ENCODE data around the gene F7. TPM values are rescaled to one million over a fixed set of nuclear protein-coding genes. Genes with fewer than 3 reads are reported as not detected.

The F7 gene
- total and polyA plus RNA-seq, 4 donors, result 0.08 to 0.69 TPM; not detected in 2

GRCh38 chr13:113137691-113138298 lies 32.2 kb downstream of the F7 start:
- intact Hi-C loops (cut with DNase I), result no loop called here
- Histone ChIP-seq H3K4me3 (ENCODE audit: low read length in 2 of 2) (no peak overlapping the region), H3K27me3 (ENCODE audit: control insufficient read depth in 1 of 2, insufficient read depth in 2 of 2, low read length in 1 of 2) (no peaks in the 10 kb centered on the region), H3K4me1 (ENCODE audit: control insufficient read depth in 1 of 2, insufficient read depth in 2 of 2, low read length in 2 of 2) (no peaks in the 10 kb centered on the region), H3K9me3 (ENCODE audit: control insufficient read depth, low read length) (no peaks in the 10 kb centered on the region), H3K36me3 (ENCODE audit: control insufficient read depth in 1 of 2, insufficient read depth in 2 of 2, low read length in 1 of 2) (no peaks in the 10 kb centered on the region), H3K27ac (ENCODE audit: low read depth in 1 of 2, low read length in 2 of 2) (no peak overlapping the region)
- ATAC-seq (ENCODE audit: low FRiP score) (no peak), DNase-seq (no peak)
- 81 to 82% methylated on average over 11 of the region's 11 CpGs for WGBS, 2 donors

DNA sequence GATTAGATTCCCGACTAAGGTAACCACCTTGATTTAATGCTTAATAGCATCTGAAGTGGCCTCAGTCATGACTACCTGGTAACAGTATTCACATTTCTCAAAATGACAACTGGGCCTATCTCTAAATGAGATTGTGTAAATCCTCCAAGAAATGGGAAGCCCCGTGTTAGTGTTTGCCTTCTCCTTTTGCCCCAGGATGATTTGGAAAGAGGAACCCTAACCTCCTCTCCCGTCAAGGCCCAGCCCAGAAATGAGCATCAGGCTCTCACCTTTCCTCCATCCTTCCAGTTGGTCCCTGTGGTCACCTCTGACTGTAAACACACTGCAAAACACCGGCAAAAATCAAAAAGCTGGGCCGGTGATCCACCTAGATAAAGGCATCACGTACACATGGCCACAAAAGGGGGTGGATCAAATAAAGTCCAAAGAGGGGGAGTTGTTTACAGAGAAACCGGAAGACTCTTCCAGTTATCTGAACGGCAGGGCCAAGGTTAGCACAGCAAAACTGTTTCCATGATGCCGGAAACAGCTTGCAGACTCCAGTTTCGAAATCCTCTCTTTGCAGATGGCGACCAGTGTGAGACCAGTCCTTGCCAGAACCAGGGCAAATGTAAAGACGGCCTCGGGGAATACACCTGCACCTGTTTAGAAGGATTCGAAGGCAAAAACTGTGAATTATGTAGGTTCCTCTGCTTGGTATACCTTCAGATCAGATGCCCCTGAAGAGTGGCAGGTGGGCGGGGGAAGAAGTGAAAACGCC lies 33.4 kb downstream of the F7 start:
- H3K27ac ChIP-seq (ENCODE audit: low read depth in 1 of 2, low read length in 2 of 2), result no peak overlapping the region
- H3K36me3 ChIP-seq (ENCODE audit: control insufficient read depth in 1 of 2, insufficient read depth in 2 of 2, low read length in 1 of 2), result no peaks in the 10 kb centered on the region
- no peak for DNase-seq

GRCh38 chr13:113139577-113139976 lies 34.0 kb downstream of the F7 start:
- no peaks in the 10 kb centered on the region for H3K4me1 ChIP-seq (ENCODE audit: control insufficient read depth in 1 of 2, insufficient read depth in 2 of 2, low read length in 2 of 2)
- no peaks in the 10 kb centered on the region for H3K27me3 ChIP-seq (ENCODE audit: control insufficient read depth in 1 of 2, insufficient read depth in 2 of 2, low read length in 1 of 2)
- ATAC-seq (ENCODE audit: low FRiP score) (no peak), DNase-seq (no peak)
- H3K4me3 ChIP-seq (ENCODE audit: low read length in 2 of 2), result no peak overlapping the region
- intact Hi-C loops (cut with DNase I), result no loop called here
- 77 to 79% methylated on average over 5 of the region's 5 CpGs for WGBS, 2 donors
- H3K9me3 ChIP-seq (ENCODE audit: control insufficient read depth, low read length), result no peaks in the 10 kb centered on the region
- no peak overlapping the region for H3K27ac ChIP-seq (ENCODE audit: low read depth in 1 of 2, low read length in 2 of 2)
- H3K36me3 ChIP-seq (ENCODE audit: control insufficient read depth in 1 of 2, insufficient read depth in 2 of 2, low read length in 1 of 2), result no peaks in the 10 kb centered on the region

More for the DNA sequence above, 33.4 kb downstream of the F7 start:
- no peaks in the 10 kb centered on the region for H3K9me3 ChIP-seq (ENCODE audit: control insufficient read depth, low read length)
- intact Hi-C loops (cut with DNase I), result no loop called here
- H3K27me3 ChIP-seq (ENCODE audit: control insufficient read depth in 1 of 2, insufficient read depth in 2 of 2, low read length in 1 of 2), result no peaks in the 10 kb centered on the region
- no peaks in the 10 kb centered on the region for H3K4me1 ChIP-seq (ENCODE audit: control insufficient read depth in 1 of 2, insufficient read depth in 2 of 2, low read length in 2 of 2)
- 88 to 91% methylated on average over 16 of the region's 16 CpGs for WGBS, 2 donors
- no peak overlapping the region for H3K4me3 ChIP-seq (ENCODE audit: low read length in 2 of 2)
- ATAC-seq (ENCODE audit: low FRiP score), result no peak

DNA sequence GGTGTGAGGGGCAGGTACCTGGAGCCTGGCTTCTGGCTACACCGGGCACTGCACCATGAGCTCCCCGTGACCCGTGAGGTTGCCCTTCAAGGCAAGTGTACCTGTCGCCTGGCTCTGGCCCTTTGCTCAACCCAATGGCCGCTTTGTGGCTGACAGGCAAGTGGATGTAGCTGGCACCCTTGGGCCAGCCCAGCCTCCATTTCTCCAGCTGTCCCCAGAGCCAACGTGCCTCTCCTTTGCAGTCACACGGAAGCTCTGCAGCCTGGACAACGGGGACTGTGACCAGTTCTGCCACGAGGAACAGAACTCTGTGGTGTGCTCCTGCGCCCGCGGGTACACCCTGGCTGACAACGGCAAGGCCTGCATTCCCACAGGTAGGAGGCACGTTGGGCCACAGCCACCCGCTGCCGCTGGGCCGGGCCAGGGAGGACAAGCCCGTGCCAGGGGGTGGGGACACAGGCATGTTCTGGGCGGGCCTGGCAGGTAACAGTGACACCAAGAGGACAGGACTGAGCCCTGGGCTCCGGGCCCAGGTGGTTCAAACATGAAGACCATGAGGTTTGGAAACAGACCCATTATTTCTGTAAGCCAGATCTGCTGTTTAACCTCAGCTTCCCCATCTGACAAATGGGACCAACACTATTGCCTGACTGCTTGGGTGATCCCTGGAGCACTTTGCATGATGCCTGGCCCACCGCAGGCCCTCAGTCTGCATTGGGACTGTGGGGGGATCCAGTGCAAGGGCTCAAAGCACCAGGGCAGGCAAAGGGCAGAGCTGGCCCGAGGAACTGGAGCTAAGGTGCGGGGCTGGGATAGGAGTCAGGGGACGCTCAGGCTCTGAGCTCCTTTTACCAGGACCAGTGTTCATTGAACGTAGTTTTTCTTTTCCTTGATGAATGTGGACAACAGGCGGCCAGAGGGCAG lies 35.3 kb downstream of the F7 start:
- Histone ChIP-seq H3K27ac (ENCODE audit: low read depth in 1 of 2, low read length in 2 of 2) (no peak overlapping the region), H3K4me1 (ENCODE audit: control insufficient read depth in 1 of 2, insufficient read depth in 2 of 2, low read length in 2 of 2) (no peaks in the 10 kb centered on the region), H3K9me3 (ENCODE audit: control insufficient read depth, low read length) (no peaks in the 10 kb centered on the region), H3K36me3 (ENCODE audit: control insufficient read depth in 1 of 2, insufficient read depth in 2 of 2, low read length in 1 of 2) (no peaks in the 10 kb centered on the region), H3K27me3 (ENCODE audit: control insufficient read depth in 1 of 2, insufficient read depth in 2 of 2, low read length in 1 of 2) (no peaks in the 10 kb centered on the region), H3K4me3 (ENCODE audit: low read length in 2 of 2) (no peak overlapping the region)
- WGBS, 2 donors, result 91 to 93% methylated on average over 26 of the region's 26 CpGs
- ATAC-seq (ENCODE audit: low FRiP score), result no peak
- intact Hi-C loops (cut with DNase I), result no loop called here
- peak; percentile 42 to 64 for DNase-seq

GRCh38 chr13:113141601-113141970 lies 36.0 kb downstream of the F7 start:
- intact Hi-C loops (cut with DNase I), result no loop called here
- 83 to 89% methylated on average over 18 of the region's 18 CpGs for WGBS, 2 donors
- ATAC-seq (ENCODE audit: low FRiP score), result peak; percentile 22

DNA sequence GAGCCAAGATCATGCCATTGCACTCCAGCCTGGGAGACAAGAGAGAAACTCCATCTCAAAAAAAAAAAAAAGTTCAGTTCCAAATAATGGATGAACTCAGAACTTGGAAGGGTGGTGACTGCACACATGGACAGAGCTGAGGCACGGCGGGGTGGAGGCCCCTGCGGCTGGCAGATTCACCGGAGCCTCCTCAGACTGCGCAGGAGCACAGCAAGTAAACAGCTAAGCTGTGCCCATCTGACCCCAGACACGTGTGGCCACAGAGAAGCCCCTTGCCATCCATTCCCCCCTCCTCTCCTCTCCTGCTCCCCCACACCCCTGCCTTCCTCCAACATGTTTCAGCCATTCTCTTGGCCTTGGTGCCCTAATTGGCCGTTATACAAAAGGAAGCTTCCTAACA lies 37.3 kb downstream of the F7 start:
- no peak for ATAC-seq (ENCODE audit: low FRiP score)
- intact Hi-C loops (cut with DNase I), result no loop called here
- no peak overlapping the region for H3K27ac ChIP-seq (ENCODE audit: low read depth in 1 of 2, low read length in 2 of 2)

More at GRCh38 chr13:113141601-113141970, 36.0 kb downstream of the F7 start:
- Histone ChIP-seq H3K4me1 (ENCODE audit: control insufficient read depth in 1 of 2, insufficient read depth in 2 of 2, low read length in 2 of 2) (no peaks in the 10 kb centered on the region), H3K4me3 (ENCODE audit: low read length in 2 of 2) (no peak overlapping the region), H3K9me3 (ENCODE audit: control insufficient read depth, low read length) (no peaks in the 10 kb centered on the region), H3K27ac (ENCODE audit: low read depth in 1 of 2, low read length in 2 of 2) (no peak overlapping the region), H3K36me3 (ENCODE audit: control insufficient read depth in 1 of 2, insufficient read depth in 2 of 2, low read length in 1 of 2) (no peaks in the 10 kb centered on the region), H3K27me3 (ENCODE audit: control insufficient read depth in 1 of 2, insufficient read depth in 2 of 2, low read length in 1 of 2) (no peaks in the 10 kb centered on the region)
- peak in 1 of 2 donors; percentile 44 for DNase-seq

DNA sequence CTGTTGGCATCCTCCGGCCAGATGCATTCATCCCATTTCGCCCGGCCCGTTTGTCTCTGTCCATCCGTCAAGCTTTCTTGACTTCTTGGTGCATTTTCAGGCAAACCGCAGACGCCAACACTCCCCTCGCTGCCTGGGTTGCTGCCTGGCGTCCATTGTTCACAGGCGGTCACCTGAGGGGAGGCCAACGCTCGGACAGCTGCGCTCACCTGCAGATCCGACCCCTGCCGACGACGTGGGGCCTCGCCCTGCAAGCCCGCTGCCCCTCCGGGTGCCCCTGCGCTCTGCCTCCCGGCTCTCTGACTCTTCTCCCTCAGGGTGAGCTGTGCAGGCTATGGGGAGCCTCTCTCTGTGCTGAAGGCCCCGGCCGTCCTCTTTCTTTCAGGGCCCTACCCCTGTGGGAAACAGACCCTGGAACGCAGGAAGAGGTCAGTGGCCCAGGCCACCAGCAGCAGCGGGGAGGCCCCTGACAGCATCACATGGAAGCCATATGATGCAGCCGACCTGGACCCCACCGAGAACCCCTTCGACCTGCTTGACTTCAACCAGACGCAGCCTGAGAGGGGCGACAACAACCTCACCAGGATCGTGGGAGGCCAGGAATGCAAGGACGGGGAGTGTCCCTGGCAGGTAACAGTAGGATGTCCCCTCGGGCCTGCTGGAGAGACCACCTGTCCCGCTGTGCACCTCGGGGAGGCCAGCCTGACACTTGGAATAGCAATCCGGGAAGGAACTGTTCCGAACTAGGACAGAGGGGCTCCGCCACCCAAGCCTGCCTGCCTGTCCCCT lies 38.1 kb downstream of the F7 start:
- intact Hi-C loops (cut with DNase I), result no loop called here
- DNase-seq, result no peak
- ATAC-seq (ENCODE audit: low FRiP score), result no peak
- Histone ChIP-seq H3K9me3 (ENCODE audit: control insufficient read depth, low read length) (no peaks in the 10 kb centered on the region), H3K4me3 (ENCODE audit: low read length in 2 of 2) (no peak overlapping the region), H3K27ac (ENCODE audit: low read depth in 1 of 2, low read length in 2 of 2) (no peak overlapping the region), H3K36me3 (ENCODE audit: control insufficient read depth in 1 of 2, insufficient read depth in 2 of 2, low read length in 1 of 2) (no peaks in the 10 kb centered on the region), H3K27me3 (ENCODE audit: control insufficient read depth in 1 of 2, insufficient read depth in 2 of 2, low read length in 1 of 2) (no peaks in the 10 kb centered on the region), H3K4me1 (ENCODE audit: control insufficient read depth in 1 of 2, insufficient read depth in 2 of 2, low read length in 2 of 2) (no peaks in the 10 kb centered on the region)
- 84 to 87% methylated on average over 39 of the region's 39 CpGs for WGBS, 2 donors

More for the DNA sequence above, 37.3 kb downstream of the F7 start:
- Histone ChIP-seq H3K27me3 (ENCODE audit: control insufficient read depth in 1 of 2, insufficient read depth in 2 of 2, low read length in 1 of 2) (no peaks in the 10 kb centered on the region), H3K4me3 (ENCODE audit: low read length in 2 of 2) (no peak overlapping the region), H3K9me3 (ENCODE audit: control insufficient read depth, low read length) (no peaks in the 10 kb centered on the region), H3K36me3 (ENCODE audit: control insufficient read depth in 1 of 2, insufficient read depth in 2 of 2, low read length in 1 of 2) (no peaks in the 10 kb centered on the region), H3K4me1 (ENCODE audit: control insufficient read depth in 1 of 2, insufficient read depth in 2 of 2, low read length in 2 of 2) (no peaks in the 10 kb centered on the region)
- no peak for DNase-seq
- WGBS, 2 donors, result 86 to 88% methylated on average over 6 to 7 of the region's 7 CpGs

- DNase-seq (no peak), ATAC-seq (ENCODE audit: low FRiP score) (no peak)
- intact Hi-C loops (cut with DNase I), result no loop called here
- Histone ChIP-seq H3K36me3 (ENCODE audit: control insufficient read depth in 1 of 2, insufficient read depth in 2 of 2, low read length in 1 of 2) (no peaks in the 10 kb centered on the region), H3K4me3 (ENCODE audit: low read length in 2 of 2) (no peak overlapping the region), H3K27ac (ENCODE audit: low read depth in 1 of 2, low read length in 2 of 2) (no peak overlapping the region), H3K9me3 (ENCODE audit: control insufficient read depth, low read length) (no peaks in the 10 kb centered on the region), H3K4me1 (ENCODE audit: control insufficient read depth in 1 of 2, insufficient read depth in 2 of 2, low read length in 2 of 2) (no peaks in the 10 kb centered on the region), H3K27me3 (ENCODE audit: control insufficient read depth in 1 of 2, insufficient read depth in 2 of 2, low read length in 1 of 2) (no peaks in the 10 kb centered on the region)
- 82 to 85% methylated on average over 12 of the region's 12 CpGs for WGBS, 2 donors
Observed at GRCh38 chr13:113144255-113144629, 38.7 kb downstream of the F7 start.

Measured in aorta (tissue), 5 donors.